HEK293 (cell line): ENCODE measurements around the gene PDGFB.

ENCODE experiments used
- CTCF ChIA-PET: fragments of 350-600 bp; formaldehyde crosslinking; extraction: SDS; loops from one replicate; lab custom pipeline; 2021; ENCODE audit warnings: antibody characterized with exemption; lab: Yijun Ruan, JAX
- POLR2A ChIA-PET: fragments of 300-600 bp; formaldehyde crosslinking; extraction: SDS; loops from one replicate; lab custom pipeline; 2020; ENCODE audit warnings: antibody characterized with exemption, inconsistent platforms; lab: Yijun Ruan, JAX
- H3K27ac ChIP-seq: fragments of 200-500 bp; sonication (Bioruptor generic); 2 replicates; pipeline ENCODE4 v1.5.1; 2014; ENCODE audit warnings: low read depth, low read length, control low read depth, inconsistent platforms; ENCODE audit errors: extremely low read depth
- H3K36me3 ChIP-seq, 2 experiments: fragments of 200-500 bp in 1 of 2; sonication (Bioruptor generic) in 1 of 2; 1 replicate in 1 of 2; 2 replicates in 1 of 2; pipeline ENCODE4 v1.5.1; 2014 to 2017; ENCODE audit warnings: inconsistent platforms in 2 of 2, low read length in 2 of 2; ENCODE audit not compliant: control insufficient read depth in 2 of 2, insufficient read depth in 1 of 2
- H3K4me1 ChIP-seq: fragments of 200-500 bp; sonication (Bioruptor generic); 2 replicates; pipeline ENCODE4 v1.5.1; 2014; ENCODE audit warnings: mild to moderate bottlenecking, low read length, inconsistent platforms; ENCODE audit not compliant: control insufficient read depth, insufficient read depth
- H3K4me3 ChIP-seq: 2 replicates; pipeline ENCODE4 v1.5.1; 2011; ENCODE audit warnings: low read depth, mild to moderate bottlenecking, control low read depth, low read length, moderate library complexity
- H3K9me3 ChIP-seq: fragments of 200-500 bp; sonication (Bioruptor generic); 2 replicates; pipeline ENCODE4 v1.5.1; 2014; ENCODE audit warnings: low read depth, low read length, inconsistent platforms; ENCODE audit not compliant: control insufficient read depth, insufficient read depth
- HOXA7 ChIP-seq: sonication (generic); formaldehyde crosslinking; IDR thresholded peaks from 2 replicates; pipeline ENCODE4 v1.8.1; 2022; ENCODE audit warnings: missing genetic modification reagents, borderline replicate concordance
- ZBTB7A ChIP-seq: fragments of 450-650 bp; formaldehyde crosslinking; IDR thresholded peaks from 2 replicates; pipeline ENCODE4 v1.5.1; 2016; ENCODE audit warnings: low read depth, missing biosample characterization, missing genetic modification characterization
- ZFHX2 ChIP-seq: fragments of 450-650 bp; formaldehyde crosslinking; conservative IDR thresholded peaks from 2 replicates; pipeline ENCODE4 v1.5.1; 2016; ENCODE audit warnings: missing biosample characterization, missing genetic modification characterization
- ZNF140 ChIP-seq: fragments of 450-650 bp; formaldehyde crosslinking; IDR thresholded peaks from 2 replicates; pipeline ENCODE4 v1.5.1; 2016; ENCODE audit warnings: missing biosample characterization, missing genetic modification characterization
- ZNF157 ChIP-seq: fragments of 450-650 bp; formaldehyde crosslinking; IDR thresholded peaks from 2 replicates; pipeline ENCODE4 v1.5.1; 2016; ENCODE audit warnings: missing biosample characterization, missing genetic modification characterization
- ZNF223 ChIP-seq: fragments of 450-650 bp; formaldehyde crosslinking; IDR thresholded peaks from 2 replicates; pipeline ENCODE4 v1.5.1; 2016; ENCODE audit warnings: missing biosample characterization, missing genetic modification characterization
- ZNF366 ChIP-seq: fragments of 450-650 bp; formaldehyde crosslinking; conservative IDR thresholded peaks from 2 replicates; pipeline ENCODE4 v1.5.1; 2016; ENCODE audit warnings: missing biosample characterization, missing genetic modification characterization
- ZNF544 ChIP-seq: fragments of 450-650 bp; formaldehyde crosslinking; IDR thresholded peaks from 2 replicates; pipeline ENCODE4 v1.5.0; 2017; ENCODE audit warnings: missing biosample characterization, missing genetic modification characterization
- ZNF548 ChIP-seq: fragments of 450-650 bp; formaldehyde crosslinking; IDR thresholded peaks from 2 replicates; pipeline ENCODE4 v1.5.1; 2016; ENCODE audit warnings: missing biosample characterization, missing genetic modification characterization
- ZNF580 ChIP-seq: fragments of 450-650 bp; formaldehyde crosslinking; IDR thresholded peaks from 2 replicates; pipeline ENCODE4 v1.5.1; 2016; ENCODE audit warnings: missing biosample characterization, missing genetic modification characterization
- ZNF624 ChIP-seq: fragments of 450-650 bp; formaldehyde crosslinking; IDR thresholded peaks from 2 replicates; pipeline ENCODE4 v1.5.1; 2017; ENCODE audit warnings: missing biosample characterization, missing genetic modification characterization
- ZNF76 ChIP-seq: fragments of 450-650 bp; formaldehyde crosslinking; IDR thresholded peaks from 2 replicates; pipeline ENCODE4; 2016; ENCODE audit warnings: low read depth, missing biosample characterization, missing genetic modification characterization, borderline replicate concordance
- ZNF768 ChIP-seq: fragments of 450-650 bp; formaldehyde crosslinking; IDR thresholded peaks from 2 replicates; pipeline ENCODE4 v1.5.1; 2018; ENCODE audit warnings: missing biosample characterization, mild to moderate bottlenecking, missing genetic modification characterization
- ZNF791 ChIP-seq: fragments of 450-650 bp; formaldehyde crosslinking; IDR thresholded peaks from 2 replicates; pipeline ENCODE4 v1.5.1; 2016; ENCODE audit warnings: missing biosample characterization, missing genetic modification characterization
- ZSCAN30 ChIP-seq: fragments of 450-650 bp; IDR thresholded peaks from 2 replicates; pipeline ENCODE4 v1.5.1; 2018; ENCODE audit warnings: missing biosample characterization, mild to moderate bottlenecking, missing genetic modification characterization, moderate library complexity
- TF ChIP-seq, protein P1 (sequence below): fragments of 450-650 bp; formaldehyde crosslinking; IDR thresholded peaks from 2 replicates; pipeline ENCODE4 v1.5.1; 2017; ENCODE audit warnings: missing biosample characterization, missing genetic modification characterization
- TF ChIP-seq, protein P2 (sequence below): fragments of 450-650 bp; formaldehyde crosslinking; IDR thresholded peaks from 2 replicates; pipeline ENCODE4 v1.5.1; 2016; ENCODE audit warnings: missing biosample characterization, missing genetic modification characterization
- TF ChIP-seq, protein P3 (sequence below): sonication (generic); formaldehyde crosslinking; IDR thresholded peaks from 2 replicates; pipeline ENCODE4 v1.8.1; 2022; ENCODE audit warnings: mild to moderate bottlenecking, moderate library complexity, missing genetic modification reagents
- TF ChIP-seq, protein P4 (sequence below): fragments of 450-650 bp; formaldehyde crosslinking; IDR thresholded peaks from 2 replicates; pipeline ENCODE4 v1.5.1; 2016; ENCODE audit warnings: missing biosample characterization, missing genetic modification characterization, low read depth

The PDGFB gene

DNA sequence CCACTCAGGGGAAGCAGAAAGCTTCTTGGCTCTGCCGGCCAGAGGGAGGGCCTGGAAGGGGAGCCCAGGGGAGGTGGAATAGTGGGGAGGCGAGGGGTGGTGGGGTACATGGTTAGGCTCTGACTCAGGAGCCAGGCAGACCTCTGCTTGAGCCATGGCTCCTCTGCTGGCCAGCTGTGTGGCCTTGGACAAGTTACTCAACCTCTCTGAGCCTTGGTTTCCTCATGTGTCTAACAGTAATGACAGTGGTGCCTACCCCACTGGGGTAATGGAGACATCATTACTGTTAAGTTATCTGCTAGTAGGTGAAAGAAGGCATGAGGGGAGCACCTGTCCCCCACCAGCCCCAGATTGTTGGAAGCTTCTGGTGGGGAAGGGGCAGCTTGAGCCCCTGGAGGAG lies 12.2 kb upstream of the PDGFB start:
- ChIA-PET CTCF (interaction anchor here (0.5 to 1.1 kb wide), 2 partner anchors 22 to 59 kb away, joined by 3 read pairs; no protein-coding TSS in a partner anchor), POLR2A (no interaction called here)
- TF ChIP-seq HOXA7 (CRISPR knock-in tag): no peak
- TF ChIP-seq ZNF768 (tag by site-specific recombination): peak; percentile 53; the same call in 1 of the 2 replicates
- no peak for TF ChIP-seq ZNF624 (tag by site-specific recombination)
- no peak for TF ChIP-seq ZNF544 (tag by site-specific recombination)
- Histone ChIP-seq H3K27ac (no peak overlapping the region), H3K4me3 (no peak overlapping the region), H3K36me3 (no peaks in the 10 kb centered on the region), H3K4me1 (peaks cover 11% of the 10 kb centered on the region), H3K9me3 (no peaks in the 10 kb centered on the region)

- Histone ChIP-seq H3K27ac (no peak overlapping the region), H3K9me3 (no peaks in the 10 kb centered on the region), H3K4me3 (no peak overlapping the region), H3K4me1 (peaks cover 11% of the 10 kb centered on the region)
- ChIA-PET POLR2A (no interaction called here), CTCF (interaction anchor here (0.6 to 1.1 kb wide), 2 partner anchors 60 to 61 kb away, joined by 3 read pairs; no protein-coding TSS in a partner anchor)
- peak; percentile 26; the same call in 1 of the 2 replicates for TF ChIP-seq ZNF76 (tag by site-specific recombination)
- TF ChIP-seq, protein P1, sequence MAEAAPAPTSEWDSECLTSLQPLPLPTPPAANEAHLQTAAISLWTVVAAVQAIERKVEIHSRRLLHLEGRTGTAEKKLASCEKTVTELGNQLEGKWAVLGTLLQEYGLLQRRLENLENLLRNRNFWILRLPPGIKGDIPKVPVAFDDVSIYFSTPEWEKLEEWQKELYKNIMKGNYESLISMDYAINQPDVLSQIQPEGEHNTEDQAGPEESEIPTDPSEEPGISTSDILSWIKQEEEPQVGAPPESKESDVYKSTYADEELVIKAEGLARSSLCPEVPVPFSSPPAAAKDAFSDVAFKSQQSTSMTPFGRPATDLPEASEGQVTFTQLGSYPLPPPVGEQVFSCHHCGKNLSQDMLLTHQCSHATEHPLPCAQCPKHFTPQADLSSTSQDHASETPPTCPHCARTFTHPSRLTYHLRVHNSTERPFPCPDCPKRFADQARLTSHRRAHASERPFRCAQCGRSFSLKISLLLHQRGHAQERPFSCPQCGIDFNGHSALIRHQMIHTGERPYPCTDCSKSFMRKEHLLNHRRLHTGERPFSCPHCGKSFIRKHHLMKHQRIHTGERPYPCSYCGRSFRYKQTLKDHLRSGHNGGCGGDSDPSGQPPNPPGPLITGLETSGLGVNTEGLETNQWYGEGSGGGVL (tag by site-specific recombination): no peak
- no peak for TF ChIP-seq ZNF223 (tag by site-specific recombination)
- 0 out of 2 replicates have a peak, but pooled peaks have one; percentile 18 for TF ChIP-seq ZFHX2
- TF ChIP-seq, protein P2, sequence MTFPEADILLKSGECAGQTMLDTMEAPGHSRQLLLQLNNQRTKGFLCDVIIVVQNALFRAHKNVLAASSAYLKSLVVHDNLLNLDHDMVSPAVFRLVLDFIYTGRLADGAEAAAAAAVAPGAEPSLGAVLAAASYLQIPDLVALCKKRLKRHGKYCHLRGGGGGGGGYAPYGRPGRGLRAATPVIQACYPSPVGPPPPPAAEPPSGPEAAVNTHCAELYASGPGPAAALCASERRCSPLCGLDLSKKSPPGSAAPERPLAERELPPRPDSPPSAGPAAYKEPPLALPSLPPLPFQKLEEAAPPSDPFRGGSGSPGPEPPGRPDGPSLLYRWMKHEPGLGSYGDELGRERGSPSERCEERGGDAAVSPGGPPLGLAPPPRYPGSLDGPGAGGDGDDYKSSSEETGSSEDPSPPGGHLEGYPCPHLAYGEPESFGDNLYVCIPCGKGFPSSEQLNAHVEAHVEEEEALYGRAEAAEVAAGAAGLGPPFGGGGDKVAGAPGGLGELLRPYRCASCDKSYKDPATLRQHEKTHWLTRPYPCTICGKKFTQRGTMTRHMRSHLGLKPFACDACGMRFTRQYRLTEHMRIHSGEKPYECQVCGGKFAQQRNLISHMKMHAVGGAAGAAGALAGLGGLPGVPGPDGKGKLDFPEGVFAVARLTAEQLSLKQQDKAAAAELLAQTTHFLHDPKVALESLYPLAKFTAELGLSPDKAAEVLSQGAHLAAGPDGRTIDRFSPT: peak; percentile 48
- TF ChIP-seq, all 188 proteins: peak for 3
- no peaks in the 10 kb centered on the region for H3K36me3 ChIP-seq
These were observed 11.4 kb upstream of the PDGFB start for GRCh38 chr22:39256186-39256552.

DNA sequence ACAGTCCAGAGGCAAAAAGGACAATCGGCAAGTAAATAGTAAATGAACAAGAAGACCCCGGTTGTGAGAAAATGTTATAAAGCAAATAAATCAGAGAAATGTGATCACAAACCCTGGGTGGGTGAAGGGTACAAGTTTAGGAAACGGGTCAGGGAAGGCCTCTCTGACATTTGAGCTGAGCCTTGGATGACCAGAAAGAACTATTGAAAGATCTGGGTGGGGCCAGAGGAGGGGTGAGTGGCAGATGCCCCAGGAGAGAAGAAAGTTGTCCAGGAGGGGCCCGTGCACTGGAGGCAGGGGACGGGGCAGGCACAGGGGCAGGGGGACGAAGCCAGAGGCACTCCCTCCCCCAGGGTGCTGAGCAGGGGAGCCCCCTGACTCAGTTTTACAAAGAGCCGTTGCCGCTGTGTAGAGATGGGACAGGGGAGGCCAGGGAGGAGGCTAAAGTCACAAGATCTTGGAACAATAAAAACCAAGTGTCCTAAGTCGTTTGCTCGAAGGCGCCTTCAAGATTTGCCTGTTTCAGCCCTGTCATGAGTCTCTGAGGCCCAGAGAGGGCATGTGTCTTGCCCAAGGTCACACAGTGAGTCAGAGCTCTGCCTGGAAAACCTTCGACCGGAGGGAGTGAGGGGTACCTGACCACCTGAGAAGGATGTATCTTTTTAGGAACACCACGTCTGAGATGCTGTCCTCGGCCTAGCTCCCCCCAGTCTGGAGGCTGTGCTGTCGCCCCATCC lies 10.8 kb upstream of the PDGFB start:
- ChIA-PET CTCF (interaction anchor here (0.5 to 1.1 kb wide), 5 partner anchors 50 to 81 kb away, joined by 3 to 4 read pairs (median 3); no protein-coding TSS in a partner anchor), POLR2A (interaction anchor here (0.9 kb wide), 1 partner anchor 63 kb away, joined by 3 read pairs; no protein-coding TSS in a partner anchor)
- H3K27ac ChIP-seq: no peak overlapping the region
- H3K4me1 ChIP-seq: peaks cover 11% of the 10 kb centered on the region
- no peaks in the 10 kb centered on the region for H3K36me3 ChIP-seq
- no peak overlapping the region for H3K4me3 ChIP-seq
- no peaks in the 10 kb centered on the region for H3K9me3 ChIP-seq
- TF ChIP-seq ZNF366 (tag by site-specific recombination) (no peak), ZNF768 (tag by site-specific recombination) (peak; percentile 90)

DNA sequence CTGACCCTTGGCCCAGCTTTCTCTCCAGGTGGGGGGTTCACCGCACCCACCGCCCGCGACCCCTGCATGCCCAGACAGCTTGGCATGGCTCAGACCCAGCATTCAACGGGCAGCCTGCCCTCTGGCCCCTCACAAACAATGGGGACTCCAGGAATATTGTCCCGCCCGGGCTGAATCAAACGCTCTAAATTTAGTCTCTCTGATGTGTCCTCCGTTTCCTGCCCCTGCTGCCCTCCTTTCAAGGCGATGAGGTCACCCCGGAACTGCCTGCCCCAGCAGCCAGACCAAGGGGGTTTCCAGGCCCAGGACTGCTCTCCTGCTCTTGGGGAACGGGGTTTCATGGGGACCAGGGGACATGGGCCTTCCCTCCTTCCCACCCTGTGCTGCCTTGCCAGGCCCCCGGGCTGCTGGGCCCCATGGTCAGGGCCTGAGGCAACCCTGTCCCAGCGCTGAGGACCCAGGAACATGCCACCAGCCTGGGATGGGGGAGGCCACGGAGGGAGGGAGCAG lies 10.1 kb upstream of the PDGFB start:
- Histone ChIP-seq H3K36me3 (no peaks in the 10 kb centered on the region), H3K4me1 (peaks cover 11% of the 10 kb centered on the region), H3K27ac (no peak overlapping the region), H3K9me3 (no peaks in the 10 kb centered on the region), H3K4me3 (no peak overlapping the region)
- CTCF ChIA-PET: interaction anchor here (0.9 kb wide), 1 partner anchor 51 kb away, joined by 4 read pairs; no protein-coding TSS in a partner anchor
- POLR2A ChIA-PET: interaction anchor here (0.9 to 2.2 kb wide), 2 partner anchors 10 to 64 kb away, joined by 3 to 5 read pairs; no protein-coding TSS in a partner anchor
- TF ChIP-seq ZNF140 (tag by site-specific recombination) (no peak), ZNF791 (tag by site-specific recombination) (no peak), ZNF157 (no peak), ZSCAN30 (no peak), ZBTB7A (tag by site-specific recombination) (no peak), ZNF548 (no peak), ZNF366 (tag by site-specific recombination) (0 out of 2 replicates have a peak, but pooled peaks have one; percentile 9), ZNF580 (tag by site-specific recombination) (no peak)
- TF ChIP-seq, protein P3, sequence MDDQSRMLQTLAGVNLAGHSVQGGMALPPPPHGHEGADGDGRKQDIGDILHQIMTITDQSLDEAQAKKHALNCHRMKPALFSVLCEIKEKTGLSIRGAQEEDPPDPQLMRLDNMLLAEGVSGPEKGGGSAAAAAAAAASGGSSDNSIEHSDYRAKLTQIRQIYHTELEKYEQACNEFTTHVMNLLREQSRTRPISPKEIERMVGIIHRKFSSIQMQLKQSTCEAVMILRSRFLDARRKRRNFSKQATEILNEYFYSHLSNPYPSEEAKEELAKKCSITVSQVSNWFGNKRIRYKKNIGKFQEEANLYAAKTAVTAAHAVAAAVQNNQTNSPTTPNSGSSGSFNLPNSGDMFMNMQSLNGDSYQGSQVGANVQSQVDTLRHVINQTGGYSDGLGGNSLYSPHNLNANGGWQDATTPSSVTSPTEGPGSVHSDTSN (CRISPR knock-in tag): no peak
- TF ChIP-seq, protein P4, sequence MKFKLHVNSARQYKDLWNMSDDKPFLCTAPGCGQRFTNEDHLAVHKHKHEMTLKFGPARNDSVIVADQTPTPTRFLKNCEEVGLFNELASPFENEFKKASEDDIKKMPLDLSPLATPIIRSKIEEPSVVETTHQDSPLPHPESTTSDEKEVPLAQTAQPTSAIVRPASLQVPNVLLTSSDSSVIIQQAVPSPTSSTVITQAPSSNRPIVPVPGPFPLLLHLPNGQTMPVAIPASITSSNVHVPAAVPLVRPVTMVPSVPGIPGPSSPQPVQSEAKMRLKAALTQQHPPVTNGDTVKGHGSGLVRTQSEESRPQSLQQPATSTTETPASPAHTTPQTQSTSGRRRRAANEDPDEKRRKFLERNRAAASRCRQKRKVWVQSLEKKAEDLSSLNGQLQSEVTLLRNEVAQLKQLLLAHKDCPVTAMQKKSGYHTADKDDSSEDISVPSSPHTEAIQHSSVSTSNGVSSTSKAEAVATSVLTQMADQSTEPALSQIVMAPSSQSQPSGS (tag by site-specific recombination): 0 out of 2 replicates have a peak, but pooled peaks have one; percentile 28
